Fibroblast of peridontal ligament (primary cell): ENCODE data around the gene OVCA2.

Experiments
- DNase-seq: peaks from one replicate; pipeline ENCODE4 v3.0.0-alpha.2; 2010; ENCODE audit errors: extremely low read depth

The OVCA2 gene

GRCh38 chr17:2034157-2034556 is 7.7 kb upstream of the OVCA2 start:
- DNase-seq = peak; percentile 58

GRCh38 chr17:2034806-2035540 is 6.8 kb upstream of the OVCA2 start:
- DNase-seq = peak; percentile 92

- DNase-seq = no peak
These were observed 6.0 kb upstream of the OVCA2 start for GRCh38 chr17:2035541-2036488.

- no peak for DNase-seq
These were observed 4.7 kb upstream of the OVCA2 start for GRCh38 chr17:2037155-2037554.

- DNase-seq = no peak
These were observed 1.5 kb upstream of the OVCA2 start for GRCh38 chr17:2040219-2040827.

- no peak for DNase-seq
These were observed 771 bp upstream of the OVCA2 start for GRCh38 chr17:2040942-2041560.

GRCh38 chr17:2042390-2042847 is 597 bp downstream of the OVCA2 start:
- no peak for DNase-seq

GRCh38 chr17:2042933-2043332 is 1.1 kb downstream of the OVCA2 start:
- no peak for DNase-seq

GRCh38 chr17:2043785-2044184 is 2.0 kb downstream of the OVCA2 start:
- peak; percentile 79 for DNase-seq

- DNase-seq = no peak
These were observed 2.6 kb downstream of the OVCA2 start for GRCh38 chr17:2044263-2044894.

GRCh38 chr17:2047590-2047989 is 5.8 kb downstream of the OVCA2 start:
- no peak for DNase-seq

GRCh38 chr17:2048805-2049204 is 7.0 kb downstream of the OVCA2 start:
- DNase-seq = no peak

- peak; percentile 69 for DNase-seq
These were observed 7.8 kb downstream of the OVCA2 start for GRCh38 chr17:2049333-2050299.

GRCh38 chr17:2050300-2051060 is 8.7 kb downstream of the OVCA2 start:
- DNase-seq = peak; percentile 51

GRCh38 chr17:2051061-2051932 is 9.5 kb downstream of the OVCA2 start:
- DNase-seq = peak; percentile 48

- no peak for DNase-seq
These were observed 10.2 kb downstream of the OVCA2 start for GRCh38 chr17:2051933-2052559.

- DNase-seq = peak; percentile 62
These were observed 11.8 kb downstream of the OVCA2 start for GRCh38 chr17:2053380-2054261.
